Daoy (cell line): Measurements from ENCODE around the gene FBN3. TPM values are rescaled to one million over a fixed set of nuclear protein-coding genes. Genes with fewer than 3 reads are reported as not detected.
A peak's percentile ranks its signal among the peaks of the same experiment; 100 is the strongest.
"Not testable (repeated sequence)": the region's sequence is repeated elsewhere in the genome, so short reads cannot be mapped to it uniquely, and the experiment has no call there.

Source experiments
- DNase-seq: peaks from one replicate; pipeline ENCODE4 v3.0.0-alpha.2; 2015; ENCODE audit warnings: low read depth
- total RNA-seq: library from RNA; depleted of rRNA; stranded (reverse); fragments of >200 nt; shearing (Covaris generic); gene quantifications from 2 replicates; pipeline ENCODE4 v1.2.3, GENCODE V29; 2014; rRNA removed

The FBN3 gene
- total RNA-seq, result not detected in 2 replicates

DNA sequence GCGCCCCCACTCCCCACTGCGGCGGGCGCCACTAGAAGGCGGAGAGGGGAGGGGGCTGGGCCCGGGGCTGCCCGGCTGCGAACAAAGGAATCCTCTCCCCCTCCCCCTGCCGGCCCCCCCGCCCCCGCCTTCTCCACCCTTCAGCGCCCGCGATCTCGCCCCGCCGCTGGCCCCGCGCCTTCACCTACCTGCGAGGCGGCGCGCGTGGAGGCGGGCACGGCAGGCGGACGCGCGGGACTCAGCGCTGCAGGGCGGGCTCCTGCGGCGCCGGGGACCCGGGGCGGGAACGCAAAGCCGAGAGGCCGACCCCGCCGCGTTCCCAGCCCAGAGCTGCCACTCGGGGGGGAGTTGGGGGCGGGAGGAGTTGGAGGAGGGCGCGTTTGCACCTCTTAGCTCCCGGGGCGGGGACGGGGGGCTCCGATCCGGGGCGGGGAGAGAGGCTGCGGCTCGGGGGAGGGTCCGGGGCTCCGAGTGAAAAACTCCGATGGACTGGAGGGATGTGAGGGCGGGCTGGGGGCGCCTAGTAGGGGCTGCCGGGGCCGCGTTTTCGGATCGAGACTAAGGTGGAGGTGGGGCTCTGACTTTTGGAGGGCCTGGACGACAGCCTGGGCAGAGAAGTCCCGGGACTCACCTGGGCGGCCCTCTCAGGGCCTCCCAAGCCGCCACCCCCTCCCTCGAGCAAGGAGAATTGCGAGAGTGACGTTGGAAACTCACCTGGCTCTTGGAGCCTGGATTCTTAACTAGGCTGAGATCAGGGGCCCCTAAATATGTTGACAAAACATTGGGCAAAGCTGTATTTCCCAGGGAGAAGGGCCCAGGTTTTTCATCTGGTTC, at the start of gene FBN3:
Gene FBN3 (minus strand): TSS at position 332 of the 834 bp plus-strand sequence. CDS start 2,112 bp downstream, outside the sequence.
- DNase-seq, result no peak

DNA sequence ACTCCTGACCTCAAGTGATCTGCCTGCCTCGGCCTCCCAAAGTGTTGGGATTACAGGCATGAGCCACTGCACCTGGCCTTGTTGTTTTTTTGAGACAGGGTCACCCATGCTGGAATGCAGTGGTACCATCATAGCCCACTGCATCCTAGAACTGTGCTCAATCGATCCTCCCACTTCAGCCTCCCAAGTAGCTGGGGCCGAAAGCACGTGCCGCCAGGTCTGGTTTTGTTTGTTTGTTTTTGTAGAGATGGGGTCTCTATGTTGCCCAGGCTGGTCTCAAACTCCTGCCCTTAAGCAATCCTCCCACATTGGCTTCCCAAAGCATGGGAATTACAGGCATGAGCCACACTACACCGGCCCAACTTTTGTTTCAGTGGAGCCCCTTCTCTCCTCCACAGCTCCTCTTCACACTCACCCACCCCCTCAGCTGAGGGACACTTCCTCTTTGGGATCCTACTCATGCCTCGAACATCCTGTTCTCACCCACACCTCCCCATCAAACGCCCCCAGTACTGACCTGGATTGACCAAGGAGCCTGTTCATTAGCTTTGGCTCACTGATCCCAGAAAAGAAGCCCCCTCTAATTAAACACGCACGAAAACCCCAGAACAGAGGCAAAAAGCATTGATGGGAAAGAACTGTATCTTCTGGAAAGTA, 47.0 kb upstream of the FBN3 start:
- no peak for DNase-seq

DNA sequence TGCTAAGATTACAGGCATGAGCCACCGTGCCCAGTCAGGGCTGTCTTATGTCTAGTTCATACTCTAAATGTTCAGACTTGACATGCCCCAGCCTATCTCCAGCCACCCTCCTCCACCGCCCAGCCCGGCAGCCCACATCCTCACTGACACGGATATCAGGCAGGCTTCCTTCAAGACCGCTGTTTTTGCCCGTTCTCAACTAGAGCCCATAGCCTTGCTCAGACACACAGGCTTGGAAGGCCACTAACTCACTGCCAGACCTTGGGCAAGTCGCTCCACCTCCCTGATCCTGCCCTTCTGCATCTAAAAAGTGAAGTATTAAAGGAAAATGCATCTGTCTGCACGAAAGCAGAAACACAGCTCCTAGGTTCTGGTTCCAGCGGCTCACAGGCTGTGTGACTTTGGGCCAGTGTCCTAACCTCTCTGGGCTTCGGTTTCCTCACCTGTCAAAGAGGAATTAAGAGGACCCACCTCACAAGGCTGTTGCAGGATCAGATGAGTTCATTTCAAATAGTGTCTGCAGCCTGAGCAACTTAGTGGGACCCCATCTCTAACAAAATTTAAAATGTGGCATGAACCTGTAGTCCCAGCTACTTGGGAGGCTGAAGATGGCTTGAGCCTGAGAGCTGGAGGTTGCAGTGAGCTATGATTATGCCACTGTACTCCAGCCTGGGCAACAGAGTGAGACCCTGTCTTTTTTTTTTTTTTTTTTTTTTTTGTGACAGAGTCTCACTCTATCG, 45.3 kb upstream of the FBN3 start:
- DNase-seq, result no peak

DNA sequence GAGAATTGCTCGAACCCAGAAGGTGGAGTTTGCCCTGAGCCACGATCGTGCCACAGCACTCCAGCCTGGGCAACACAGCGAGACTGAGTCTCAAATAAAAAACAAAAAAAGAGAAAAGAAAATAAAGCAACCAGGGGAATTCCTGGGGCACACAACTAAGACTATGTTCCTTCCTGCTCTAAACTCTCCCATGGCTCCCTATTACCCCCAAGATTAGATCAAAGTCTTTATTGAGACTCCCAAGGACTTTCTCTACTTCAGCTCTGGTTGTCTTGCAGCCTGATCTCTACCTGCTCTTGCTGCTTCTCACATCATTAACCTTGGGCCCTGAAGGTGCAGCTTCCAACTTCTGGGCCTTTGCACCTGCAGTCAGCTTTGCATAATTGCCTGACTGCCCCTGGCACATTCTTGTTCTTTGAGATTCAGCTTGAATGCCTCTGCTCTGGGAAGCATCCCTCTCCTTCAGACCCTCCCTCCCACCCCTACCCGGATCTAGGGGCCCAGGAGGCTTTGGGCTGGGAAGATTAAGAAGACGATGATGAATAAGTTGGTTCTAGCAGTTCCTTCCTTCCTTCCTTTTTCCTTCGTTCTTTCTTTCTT, 42.9 kb upstream of the FBN3 start:
- no peak for DNase-seq

DNA sequence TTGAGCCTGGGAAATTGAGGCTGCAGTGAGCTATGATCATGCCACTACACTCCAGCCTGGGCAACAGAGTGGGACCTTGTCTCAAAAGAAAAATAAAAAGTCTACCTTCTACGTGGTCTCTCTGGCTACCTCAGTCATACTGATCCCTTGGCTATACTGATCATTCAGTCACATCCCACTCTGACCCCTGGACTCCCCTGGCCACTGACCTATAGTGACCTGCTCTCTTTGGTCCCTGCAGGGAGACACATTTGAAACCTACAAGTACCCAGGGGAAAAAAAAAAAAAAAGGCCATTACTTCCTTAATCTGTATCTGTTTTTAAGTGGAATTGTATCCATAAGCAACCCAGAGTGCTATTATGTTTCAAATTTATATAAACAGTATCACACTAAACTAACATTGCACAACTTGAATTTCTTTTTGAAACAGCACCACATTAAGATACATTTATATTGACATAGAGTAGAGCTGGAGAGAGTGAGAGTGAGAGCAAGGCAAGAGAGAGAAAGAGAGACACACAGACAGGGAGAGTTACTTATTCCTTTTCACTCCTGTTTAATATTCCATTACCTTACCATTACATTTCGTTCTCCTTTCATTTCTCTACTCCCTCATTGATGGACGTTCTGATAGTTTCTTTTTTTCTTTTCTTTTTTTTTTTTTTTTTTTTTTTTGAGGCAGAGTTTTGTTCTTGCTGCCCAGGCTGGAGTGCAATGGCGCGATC, 36.1 kb upstream of the FBN3 start:
- no peak for DNase-seq

DNA sequence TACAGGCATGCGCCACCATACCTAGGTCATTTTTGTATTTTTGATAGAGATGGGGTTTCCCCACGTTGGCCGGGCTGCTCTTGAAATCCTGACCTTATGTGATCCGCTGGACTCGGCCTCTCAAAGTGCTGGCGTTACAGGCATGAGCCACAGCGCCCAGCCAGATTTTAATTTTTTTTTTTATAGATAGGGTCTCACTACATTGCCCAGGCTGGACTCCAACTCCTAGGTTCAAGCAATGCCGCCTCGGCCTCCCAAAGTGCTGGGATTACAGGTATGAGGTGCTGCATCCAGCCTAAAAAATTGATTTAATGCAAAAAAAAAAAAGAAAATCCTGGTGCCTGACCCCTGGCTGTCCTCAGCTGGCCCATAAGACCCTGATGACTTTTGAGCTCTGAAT, 34.9 kb upstream of the FBN3 start:
- DNase-seq, result no peak

DNA sequence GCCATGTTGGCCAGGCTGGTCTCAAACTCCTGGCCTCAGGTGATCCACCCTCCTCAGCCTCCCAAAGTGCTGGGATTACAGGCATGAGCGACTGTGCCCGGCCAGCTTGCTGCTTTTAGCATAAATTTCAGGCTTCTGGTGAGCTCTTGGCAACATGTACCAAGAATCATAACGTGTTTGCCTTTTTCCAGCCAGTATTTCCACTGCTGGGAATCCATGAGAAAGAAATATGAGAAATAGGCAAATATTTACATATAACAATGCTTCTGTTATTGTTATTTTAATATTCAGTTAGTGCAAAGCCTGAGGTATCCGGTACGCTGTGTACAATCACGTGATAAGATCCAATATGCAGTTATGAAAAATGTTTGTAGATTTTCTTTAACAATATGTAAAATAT, 30.6 kb upstream of the FBN3 start:
- no peak for DNase-seq

DNA sequence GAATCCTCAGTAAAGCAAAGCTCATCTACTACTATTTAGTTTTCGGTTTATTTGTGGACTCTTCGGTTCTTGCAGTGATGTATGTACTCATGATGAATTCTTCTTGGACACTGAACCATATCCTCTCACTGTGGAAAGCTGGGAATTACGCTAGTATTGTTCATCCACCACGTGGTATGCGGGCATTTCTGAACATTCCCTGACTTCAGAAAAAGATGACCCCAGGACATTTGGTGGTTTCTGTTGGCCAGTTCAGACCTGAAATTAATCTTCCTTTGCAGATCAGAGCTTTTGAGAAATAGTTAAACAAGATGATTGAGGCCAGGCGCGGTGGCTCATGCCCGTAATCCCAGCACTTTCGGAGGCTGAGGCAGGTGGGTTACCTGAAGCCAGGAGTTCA, 25.3 kb upstream of the FBN3 start:
- DNase-seq, result no peak

DNA sequence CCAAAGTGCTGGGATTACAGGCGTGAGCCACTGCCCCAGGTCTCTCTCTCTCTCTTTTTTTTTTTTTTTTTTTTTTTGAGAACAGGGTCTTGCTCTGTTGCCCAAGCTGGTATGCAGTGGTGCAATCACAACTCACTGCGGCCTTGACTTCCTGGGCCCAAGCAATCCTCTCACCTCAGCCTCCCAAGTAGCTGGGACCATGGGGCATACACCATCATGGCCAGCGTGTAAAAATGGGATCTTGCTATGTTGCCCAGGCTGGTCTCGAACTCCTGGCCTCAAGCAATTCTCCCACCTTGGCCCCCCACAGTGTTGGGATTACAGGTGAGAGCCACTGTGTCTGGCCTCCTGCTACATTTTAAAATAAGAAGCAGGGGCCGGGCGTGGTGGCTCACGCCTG, 19.1 kb upstream of the FBN3 start:
- DNase-seq, result no peak

DNA sequence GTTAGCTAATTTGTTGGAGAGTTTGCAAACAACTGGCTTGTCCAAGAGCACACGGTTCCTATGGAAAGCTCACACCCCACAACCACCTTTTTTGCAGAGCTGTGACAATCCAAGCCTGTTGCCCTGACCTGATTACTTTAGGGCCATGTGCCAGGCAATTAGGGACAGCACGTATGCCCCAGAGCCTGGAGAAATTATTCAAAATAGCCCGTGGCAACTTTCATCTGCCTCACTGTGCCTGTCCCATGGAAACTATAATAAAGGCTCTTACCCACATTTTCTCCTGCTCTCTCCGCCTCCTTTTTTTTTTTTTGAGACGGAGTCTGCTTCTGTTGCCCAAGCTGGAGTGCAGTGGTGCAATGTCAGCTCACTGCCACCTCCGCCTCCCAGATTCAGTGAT, 18.6 kb upstream of the FBN3 start:
- no peak for DNase-seq

DNA sequence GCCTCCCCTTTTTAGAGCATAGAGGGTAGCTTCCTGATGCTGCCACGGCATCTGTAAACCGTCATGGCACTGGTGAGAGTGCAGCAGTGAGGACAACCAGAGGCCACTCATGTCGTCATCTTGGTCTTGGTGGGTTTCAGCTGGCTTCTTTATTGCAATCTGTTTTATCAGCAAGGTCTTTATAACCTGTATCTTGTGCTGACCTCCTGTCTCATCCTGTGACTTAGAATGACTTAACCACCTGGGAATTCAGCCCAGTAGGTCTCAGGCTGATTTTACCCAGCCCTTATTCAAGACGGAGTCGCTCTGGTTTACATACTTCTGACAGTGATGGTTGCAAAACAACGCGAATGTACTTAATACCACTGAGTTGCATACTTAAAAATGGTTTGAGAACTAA, 14.4 kb upstream of the FBN3 start:
- no peak for DNase-seq

DNA sequence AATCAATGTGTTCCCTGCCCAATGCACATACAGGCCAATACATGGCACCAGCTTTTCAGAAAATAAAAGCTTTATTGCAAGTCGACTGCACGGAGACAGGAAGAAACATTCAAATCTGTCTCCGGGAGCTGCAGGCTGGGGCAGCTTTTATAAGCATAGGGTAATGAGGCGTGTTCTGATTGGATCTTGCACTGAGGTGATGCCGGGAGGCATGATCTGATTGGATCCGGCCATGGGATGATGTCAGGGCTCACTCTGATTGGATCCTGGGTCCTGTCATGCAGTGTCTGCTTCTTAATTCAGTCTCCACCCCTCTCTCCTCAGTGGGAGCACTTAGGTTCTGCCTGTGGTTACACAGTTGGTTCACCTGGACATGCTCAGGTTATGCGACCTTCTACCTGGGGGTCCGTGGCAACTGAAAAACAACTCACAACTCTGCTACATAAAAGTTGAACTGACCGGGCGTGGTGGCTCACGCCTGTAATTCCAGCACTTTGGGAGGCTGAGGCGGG, 11.8 kb upstream of the FBN3 start:
- peak; percentile 62 for DNase-seq

DNA sequence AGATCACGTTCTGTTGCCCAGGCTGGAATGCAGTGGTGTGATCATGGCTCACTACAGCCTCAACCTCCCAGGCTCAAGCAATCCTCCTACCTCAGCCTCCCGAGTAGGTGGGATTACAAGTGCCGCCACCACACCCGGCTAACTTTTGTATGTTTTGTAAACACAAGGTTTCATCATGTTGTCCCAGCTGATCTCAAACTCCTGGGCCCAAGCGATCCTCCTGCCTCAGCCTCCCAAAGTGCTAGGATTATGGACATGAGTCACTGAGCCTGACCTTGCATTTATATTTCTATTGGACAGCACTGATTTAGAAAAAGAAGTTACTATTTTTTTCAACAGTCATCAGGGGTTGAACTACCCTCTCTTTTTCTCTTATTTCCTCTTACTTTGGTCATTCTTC, 9.9 kb upstream of the FBN3 start:
- DNase-seq, result not testable (repeated sequence)

DNA sequence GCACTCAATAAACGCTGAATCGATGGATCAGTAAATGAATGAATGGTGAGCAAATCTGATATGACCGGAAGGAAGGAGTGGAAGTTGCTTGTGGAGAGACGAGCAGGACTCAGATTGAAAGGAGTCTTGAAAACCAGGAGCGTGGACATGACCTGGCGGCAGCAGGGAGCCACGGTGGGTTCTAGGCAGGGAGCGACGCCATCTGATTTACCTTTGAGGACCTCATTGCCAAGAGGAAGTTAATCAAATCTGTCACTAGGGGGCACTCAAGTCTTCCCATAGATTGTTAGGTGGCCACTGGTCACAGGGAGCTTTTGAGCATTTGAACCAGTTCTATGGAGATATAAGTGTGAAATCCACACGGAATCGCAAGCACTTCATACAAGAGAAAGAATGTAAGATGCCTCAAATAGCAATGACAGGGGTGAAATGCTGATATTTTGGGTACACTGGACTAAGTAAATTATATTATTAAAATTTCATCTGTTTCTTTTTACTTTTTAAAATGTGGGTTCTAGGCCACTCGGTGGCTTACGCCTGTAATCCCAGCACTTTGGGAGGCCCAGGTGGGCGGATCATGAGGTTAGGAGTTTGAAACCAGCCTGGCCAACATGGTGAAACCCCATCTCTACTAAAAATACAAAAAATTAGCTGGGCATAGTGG, 9.2 kb upstream of the FBN3 start:
- DNase-seq, result peak; percentile 71

DNA sequence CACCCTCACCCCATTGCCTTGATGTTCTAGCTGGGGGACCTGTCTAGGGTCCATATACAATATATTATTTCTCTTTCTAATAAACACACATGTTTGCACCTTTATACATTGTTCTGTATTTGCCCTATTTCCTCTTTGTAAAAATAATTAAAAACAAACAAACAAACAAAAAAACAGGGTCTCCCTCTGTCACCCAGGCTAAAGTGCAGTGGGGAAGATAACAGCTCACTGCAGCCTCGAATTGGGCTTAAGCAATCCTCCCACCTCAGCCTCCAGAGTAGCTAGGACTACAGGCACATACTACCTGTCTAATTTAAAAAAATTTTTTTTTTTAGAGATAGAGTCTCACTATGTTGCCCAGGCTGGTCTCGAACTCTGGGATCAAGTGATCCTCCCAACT, 5.9 kb upstream of the FBN3 start:
- no peak for DNase-seq

DNA sequence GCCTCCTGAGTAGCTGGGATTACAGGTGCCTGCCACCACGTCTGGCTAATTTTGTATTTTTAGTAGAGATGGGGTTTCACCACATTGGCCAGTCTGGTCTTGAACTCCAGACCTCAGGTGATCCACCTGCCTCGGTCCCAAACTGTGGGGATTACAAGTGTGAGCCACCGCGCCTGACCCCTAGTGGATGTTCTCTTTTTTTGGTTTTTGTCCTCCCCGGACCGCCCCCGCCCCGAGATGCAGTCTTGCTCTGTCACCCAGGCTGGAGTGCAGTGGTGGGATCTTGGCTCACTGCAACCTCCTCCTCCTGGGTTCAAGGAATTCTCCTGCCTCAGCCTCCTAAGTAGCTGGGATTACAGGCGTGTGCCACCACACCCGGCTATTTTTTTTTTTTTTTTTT, 4.6 kb upstream of the FBN3 start:
- not testable (repeated sequence) for DNase-seq

DNA sequence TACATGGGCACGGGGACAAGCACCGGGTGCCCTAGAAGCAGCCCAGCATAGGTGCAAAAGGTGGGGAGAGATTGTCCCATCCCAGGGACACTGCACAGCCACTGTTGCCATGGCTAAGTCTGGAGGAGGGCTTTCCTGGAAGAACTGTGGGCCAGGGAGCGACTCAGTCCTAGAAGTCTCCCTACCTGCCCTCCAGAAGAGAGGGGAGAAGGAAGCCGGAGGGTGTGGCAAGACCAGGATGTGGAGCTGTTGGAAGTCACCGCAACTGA, 2.3 kb upstream of the FBN3 start:
- DNase-seq, result no peak

DNA sequence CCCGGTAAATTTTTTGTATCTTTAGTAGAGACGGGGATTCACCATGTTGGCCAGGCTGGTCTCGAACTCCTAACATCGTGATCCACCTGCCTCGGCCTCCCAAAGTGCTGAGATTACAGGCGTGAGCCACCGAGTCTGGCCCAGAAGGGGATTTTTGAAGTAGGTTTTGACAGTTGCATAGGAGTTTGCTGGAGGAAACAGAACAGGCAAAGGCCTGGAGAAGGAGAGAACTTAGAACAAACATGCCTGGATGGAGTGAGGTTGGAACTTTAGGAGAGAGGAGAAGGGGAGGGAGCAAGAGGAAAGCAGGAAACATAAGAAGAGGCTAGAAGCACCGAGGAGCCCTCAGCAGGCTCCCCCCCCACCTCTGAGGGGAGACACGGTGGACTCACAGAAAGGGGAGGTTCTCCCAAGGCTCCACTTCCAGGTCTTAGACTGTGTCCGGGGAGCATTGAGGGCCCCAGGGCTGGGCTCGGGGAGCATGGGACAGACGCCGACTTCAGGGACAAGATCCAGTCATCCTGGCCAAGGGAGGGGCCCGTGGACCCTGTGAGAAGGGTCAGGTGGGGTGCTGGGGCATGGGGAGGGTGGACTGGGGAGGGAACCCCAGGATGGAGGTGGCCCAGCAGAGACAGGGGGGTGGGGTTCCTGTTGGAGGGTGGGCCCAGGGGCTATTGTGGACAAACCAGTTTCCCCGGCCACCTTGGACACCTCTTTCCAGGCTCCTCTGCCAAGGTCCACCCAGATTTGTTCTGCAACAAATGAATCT, 1.8 kb upstream of the FBN3 start:
- DNase-seq, result no peak

DNA sequence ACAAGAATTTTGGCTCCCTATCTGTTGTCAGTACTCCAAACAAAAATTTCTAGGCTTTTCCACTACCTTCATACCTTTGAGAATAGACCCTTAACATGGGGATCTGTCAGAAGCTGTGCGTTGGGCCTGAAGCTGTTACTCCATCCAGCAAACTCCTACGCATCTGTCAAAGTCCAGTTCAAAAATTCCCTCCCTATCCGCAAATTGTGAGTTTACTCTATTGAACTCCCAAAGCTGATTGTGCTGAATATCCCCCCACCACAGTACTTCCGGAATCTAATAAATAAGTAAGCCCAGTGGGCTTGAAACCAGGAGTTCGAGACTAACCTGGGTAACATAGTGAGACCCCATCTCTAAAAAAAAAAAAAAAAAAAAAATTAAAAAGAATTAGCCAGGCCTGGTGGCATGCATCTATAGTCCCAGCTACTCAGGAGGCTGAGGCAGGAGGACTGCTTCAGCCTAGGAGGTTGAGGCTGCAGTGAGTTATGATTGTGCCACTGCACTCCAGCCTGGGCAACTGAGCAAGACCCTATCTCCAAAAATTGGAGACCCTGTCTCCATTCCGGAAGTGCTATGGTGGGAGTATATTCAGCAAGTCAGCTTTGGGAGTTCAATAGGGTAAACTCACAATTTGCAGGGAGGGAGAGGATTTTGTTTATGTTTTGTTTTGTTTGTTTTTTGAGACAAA, 930 bp upstream of the FBN3 start:
- no peak for DNase-seq
